Lower lobe of right lung (tissue), 2 donors: ENCODE results near the gene FAM234B. TPM values are rescaled to one million over a fixed set of nuclear protein-coding genes. Genes with fewer than 3 reads are reported as not detected.

ENCODE experiments used
- ATAC-seq, 2 donors: fragments of 200-7000 bp; cut with Tn5 transposase; one replicate each; pipeline ENCODE4 v1.9.1; 2020 to 2022; ENCODE audit warnings: mild to moderate bottlenecking in 2 of 2, moderate library complexity in 2 of 2
- DNase-seq: peaks from one replicate; pipeline ENCODE4 v3.0.0-alpha.2; 2020
- H3K27ac ChIP-seq: fragments of 200-600 bp; one replicate; pipeline ENCODE4 v1.8.0; 2022
- H3K27me3 ChIP-seq: fragments of 200-600 bp; one replicate; pipeline ENCODE4 v1.8.0; 2022; ENCODE audit warnings: low read depth
- H3K36me3 ChIP-seq: fragments of 200-600 bp; one replicate; pipeline ENCODE4 v1.8.0; 2022; ENCODE audit warnings: mild to moderate bottlenecking
- H3K4me1 ChIP-seq: fragments of 200-600 bp; one replicate; pipeline ENCODE4 v1.8.0; 2022
- H3K4me3 ChIP-seq: fragments of 200-600 bp; one replicate; pipeline ENCODE4 v1.8.0; 2022; ENCODE audit warnings: mild to moderate bottlenecking
- H3K9me3 ChIP-seq: fragments of 200-600 bp; one replicate; pipeline ENCODE4 v1.8.0; 2022
- CTCF ChIP-seq: fragments of 200-600 bp; IDR thresholded peaks from one replicate; pipeline ENCODE4 v1.8.0; 2022; ENCODE audit warnings: antibody characterized with exemption, mild to moderate bottlenecking
- intact Hi-C: fragments of 100-400 bp; cut with DNase I; formaldehyde crosslinking; loops from one replicate; pipeline ENCODE4 v1.11.0; 2022
- total RNA-seq: library from RNA; stranded (reverse); fragmentation: NEBNext Ultra II Directional; extraction: Animal tissue kit (Norgen Biotek cat#: 25700); gene quantifications from one replicate; pipeline ENCODE4 v1.2.1, GENCODE V29; 2021
- donor health status: DM: no; HTN: yes; CAD: no; lungs with severe emphysema.

Gene FAM234B
- total RNA-seq, 1 donor from 2014 or later, result 7.5 TPM

GRCh38 chr12:13071305-13072280, 27.4 kb downstream of the FAM234B start:
- DNase-seq (no peak), ATAC-seq (no peak)
- no peaks in the 10 kb centered on the region for H3K27me3 ChIP-seq
- no peaks in the 10 kb centered on the region for H3K9me3 ChIP-seq
- no peak overlapping the region for H3K27ac ChIP-seq
- no peak for TF ChIP-seq CTCF
- intact Hi-C loops, result no loop called here
- H3K4me1 ChIP-seq, result no peaks in the 10 kb centered on the region
- no peak overlapping the region for H3K4me3 ChIP-seq
- H3K36me3 ChIP-seq, result peaks cover 28% of the 10 kb centered on the region

- intact Hi-C loops, result no loop called here
- no peaks in the 10 kb centered on the region for H3K9me3 ChIP-seq
- no peak overlapping the region for H3K4me3 ChIP-seq
- ATAC-seq, result no peak
- H3K4me1 ChIP-seq, result no peaks in the 10 kb centered on the region
- DNase-seq, result no peak
- H3K36me3 ChIP-seq, result peaks cover 23% of the 10 kb centered on the region
- TF ChIP-seq CTCF, result no peak
- no peak overlapping the region for H3K27ac ChIP-seq
- no peaks in the 10 kb centered on the region for H3K27me3 ChIP-seq
These were observed 29.0 kb downstream of the FAM234B start for GRCh38 chr12:13073173-13073572.

GRCh38 chr12:13074396-13075117, 30.4 kb downstream of the FAM234B start:
- intact Hi-C loops, result no loop called here
- no peak for TF ChIP-seq CTCF
- H3K36me3 ChIP-seq, result peaks cover 11% of the 10 kb centered on the region

GRCh38 chr12:13075118-13075480, 30.9 kb downstream of the FAM234B start:
- Histone ChIP-seq H3K4me1 (no peaks in the 10 kb centered on the region), H3K4me3 (no peak overlapping the region), H3K9me3 (no peaks in the 10 kb centered on the region), H3K27ac (no peak overlapping the region), H3K36me3 (peaks cover 11% of the 10 kb centered on the region), H3K27me3 (no peaks in the 10 kb centered on the region)
- DNase-seq (no peak), ATAC-seq (no peak)
- no peak for TF ChIP-seq CTCF
- intact Hi-C loops, result no loop called here

More at GRCh38 chr12:13074396-13075117, 30.4 kb downstream of the FAM234B start:
- Histone ChIP-seq H3K4me3 (no peak overlapping the region), H3K9me3 (no peaks in the 10 kb centered on the region), H3K4me1 (no peaks in the 10 kb centered on the region), H3K27ac (no peak overlapping the region), H3K27me3 (no peaks in the 10 kb centered on the region)
- DNase-seq, result no peak
- ATAC-seq, result peak in 1 of 2 donors; percentile 43

GRCh38 chr12:13075786-13076570, 31.8 kb downstream of the FAM234B start:
- intact Hi-C loops, result no loop called here
- Histone ChIP-seq H3K9me3 (no peaks in the 10 kb centered on the region), H3K36me3 (peaks cover 11% of the 10 kb centered on the region), H3K27ac (no peak overlapping the region), H3K4me1 (no peaks in the 10 kb centered on the region), H3K27me3 (no peaks in the 10 kb centered on the region), H3K4me3 (no peak overlapping the region)
- ATAC-seq, result no peak
- TF ChIP-seq CTCF, result no peak
- no peak for DNase-seq
